K562 (cell line): Measurements from ENCODE around the gene GTPBP2. TPM values are rescaled to one million over a fixed set of nuclear protein-coding genes. Genes with fewer than 3 reads are reported as not detected.

Experiments
- ATF2 ChIP-seq: sonication (generic); formaldehyde crosslinking; IDR thresholded peaks from 2 replicates; pipeline ENCODE4 v1.8.1; 2022; ENCODE audit warnings: missing genetic modification reagents
- BRF1 ChIP-seq: IDR thresholded peaks from 3 replicates; pipeline ENCODE4 v1.6.1; 2011; ENCODE audit warnings: borderline replicate concordance, mild to moderate bottlenecking; ENCODE audit not compliant: insufficient read length; ENCODE audit errors: extremely low read depth
- ETV1 ChIP-seq: fragments of 450-650 bp; conservative IDR thresholded peaks from 2 replicates; pipeline ENCODE4 v1.6.1; 2016; ENCODE audit warnings: missing genetic modification characterization, control low read depth, low read depth, missing compliant biosample characterization
- EZH2 ChIP-seq: IDR thresholded peaks from 2 replicates; pipeline ENCODE4 v1.6.1; 2012; ENCODE audit warnings: low read depth, mild to moderate bottlenecking, inconsistent platforms, low read length, borderline replicate concordance
- HMG20A ChIP-seq: fragments of 450-650 bp; formaldehyde crosslinking; conservative IDR thresholded peaks from 2 replicates; pipeline ENCODE4 v1.4.0; 2020; ENCODE audit warnings: mild to moderate bottlenecking, mixed read lengths
- KLF10 ChIP-seq: fragments of 250-450 bp; sonication (Bioruptor Pico); IDR thresholded peaks from 2 replicates; pipeline ENCODE4 v1.6.1; 2021; ENCODE audit warnings: matching md5 sums
- NCOA2 ChIP-seq, 2 experiments: fragments of 450-650 bp; IDR thresholded peaks; 2 replicates each; pipeline ENCODE4 v1.6.1; 2018; ENCODE audit warnings: mild to moderate bottlenecking in 2 of 2, moderate library complexity in 1 of 2; ENCODE audit not compliant: partially characterized antibody in 2 of 2
- SRSF9 ChIP-seq: fragments of 200-400 bp; formaldehyde crosslinking; IDR thresholded peaks from 2 replicates; pipeline ENCODE4 v1.6.1; 2017; ENCODE audit warnings: low read depth, low read length, borderline replicate concordance
- ZNF24 ChIP-seq: fragments of 450-650 bp; IDR thresholded peaks from 2 replicates; pipeline ENCODE4 v1.6.1; 2016
- polyA plus RNA-seq, 8 experiments: library from polyadenylated mRNA; depleted of rRNA in 4 of 8; stranded (reverse) in 5 of 8; unstranded in 3 of 8; fragments of >200 nt; fragmentation: Nextera tagmentation in 2 of 8; fragmentation: Illumina TruSeq in 1 of 8; extraction: Ambion mirVana in 2 of 8; extraction: Trizol in 1 of 8; gene quantifications; 2 replicates each; pipeline versions ENCODE4 v1.2.1 to v1.2.3, GENCODE V29; 2011 to 2014; ENCODE audit warnings: inconsistent platforms in 1 of 8, missing spikeins in 1 of 8
- total RNA-seq, 7 experiments: library from RNA; depleted of rRNA in 6 of 7; stranded (reverse); fragments of >200 nt in 6 of 7; fragmentation: Illumina TruSeq in 2 of 7; extraction: Trizol in 2 of 7; gene quantifications; 2 replicates each; pipeline versions ENCODE4 v1.2.1 to v1.2.3, GENCODE V29; 2011 to 2021; ENCODE audit warnings: low replicate concordance in 1 of 7
- TF ChIP-seq, protein P1 (sequence below): sonication (generic); formaldehyde crosslinking; IDR thresholded peaks from 2 replicates; pipeline ENCODE4 v1.8.1; 2023; ENCODE audit warnings: missing genetic modification reagents, mild to moderate bottlenecking, borderline replicate concordance

The GTPBP2 gene
- total and polyA plus RNA-seq, 9 of the 15 experiments (the other 6 are each of a cell fraction or from before 2014, with no cell fraction given), result 48.4 to 196 (median 111) TPM

DNA sequence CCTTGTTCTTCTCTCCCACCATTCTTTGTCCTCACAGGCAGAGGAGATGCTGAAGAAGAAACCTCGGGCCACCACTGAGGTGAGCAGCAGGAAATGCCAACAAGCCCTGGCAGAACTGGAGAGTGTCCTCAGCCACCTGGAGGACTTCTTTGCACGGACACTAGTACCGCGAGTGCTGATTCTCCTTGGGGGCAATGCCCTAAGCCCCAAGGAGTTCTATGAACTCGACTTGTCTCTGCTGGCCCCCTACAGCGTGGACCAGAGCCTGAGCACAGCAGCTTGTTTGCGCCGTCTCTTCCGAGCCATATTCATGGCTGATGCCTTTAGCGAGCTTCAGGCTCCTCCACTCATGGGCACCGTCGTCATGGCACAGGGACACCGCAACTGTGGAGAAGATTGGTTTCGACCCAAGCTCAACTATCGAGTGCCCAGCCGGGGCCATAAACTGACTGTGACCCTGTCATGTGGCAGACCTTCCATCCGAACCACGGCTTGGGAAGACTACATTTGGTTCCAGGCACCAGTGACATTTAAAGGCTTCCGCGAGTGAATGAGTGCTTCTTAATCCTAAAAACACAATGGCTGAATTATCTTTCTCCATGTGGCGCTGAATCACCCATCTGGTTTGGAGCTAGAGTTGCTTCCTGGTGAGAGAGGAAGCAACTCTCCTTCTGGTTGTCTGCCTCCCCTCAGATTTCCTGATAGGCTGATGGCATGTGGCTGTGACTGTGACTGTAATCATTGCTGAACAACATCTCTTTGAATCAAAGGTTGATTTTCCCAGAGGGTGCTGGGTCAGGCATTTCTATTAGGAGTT, 11.1 kb upstream of the GTPBP2 start (continued):
- TF ChIP-seq EZH2 (no peak), KLF10 (CRISPR knock-in tag) (no peak), SRSF9 (no peak), ZNF24 (peak; percentile 54; the same call in 1 of the 2 replicates), NCOA2 (IDR thresholded peaks at IDR 0.05; ENCODE audit: partially characterized antibody in 2 of 2) (no peak), ETV1 (tag) (peak; percentile 91), HMG20A (CRISPR knock-in tag) (no peak), ATF2 (CRISPR knock-in tag) (no peak), BRF1 (no peak)
- TF ChIP-seq, protein P1, sequence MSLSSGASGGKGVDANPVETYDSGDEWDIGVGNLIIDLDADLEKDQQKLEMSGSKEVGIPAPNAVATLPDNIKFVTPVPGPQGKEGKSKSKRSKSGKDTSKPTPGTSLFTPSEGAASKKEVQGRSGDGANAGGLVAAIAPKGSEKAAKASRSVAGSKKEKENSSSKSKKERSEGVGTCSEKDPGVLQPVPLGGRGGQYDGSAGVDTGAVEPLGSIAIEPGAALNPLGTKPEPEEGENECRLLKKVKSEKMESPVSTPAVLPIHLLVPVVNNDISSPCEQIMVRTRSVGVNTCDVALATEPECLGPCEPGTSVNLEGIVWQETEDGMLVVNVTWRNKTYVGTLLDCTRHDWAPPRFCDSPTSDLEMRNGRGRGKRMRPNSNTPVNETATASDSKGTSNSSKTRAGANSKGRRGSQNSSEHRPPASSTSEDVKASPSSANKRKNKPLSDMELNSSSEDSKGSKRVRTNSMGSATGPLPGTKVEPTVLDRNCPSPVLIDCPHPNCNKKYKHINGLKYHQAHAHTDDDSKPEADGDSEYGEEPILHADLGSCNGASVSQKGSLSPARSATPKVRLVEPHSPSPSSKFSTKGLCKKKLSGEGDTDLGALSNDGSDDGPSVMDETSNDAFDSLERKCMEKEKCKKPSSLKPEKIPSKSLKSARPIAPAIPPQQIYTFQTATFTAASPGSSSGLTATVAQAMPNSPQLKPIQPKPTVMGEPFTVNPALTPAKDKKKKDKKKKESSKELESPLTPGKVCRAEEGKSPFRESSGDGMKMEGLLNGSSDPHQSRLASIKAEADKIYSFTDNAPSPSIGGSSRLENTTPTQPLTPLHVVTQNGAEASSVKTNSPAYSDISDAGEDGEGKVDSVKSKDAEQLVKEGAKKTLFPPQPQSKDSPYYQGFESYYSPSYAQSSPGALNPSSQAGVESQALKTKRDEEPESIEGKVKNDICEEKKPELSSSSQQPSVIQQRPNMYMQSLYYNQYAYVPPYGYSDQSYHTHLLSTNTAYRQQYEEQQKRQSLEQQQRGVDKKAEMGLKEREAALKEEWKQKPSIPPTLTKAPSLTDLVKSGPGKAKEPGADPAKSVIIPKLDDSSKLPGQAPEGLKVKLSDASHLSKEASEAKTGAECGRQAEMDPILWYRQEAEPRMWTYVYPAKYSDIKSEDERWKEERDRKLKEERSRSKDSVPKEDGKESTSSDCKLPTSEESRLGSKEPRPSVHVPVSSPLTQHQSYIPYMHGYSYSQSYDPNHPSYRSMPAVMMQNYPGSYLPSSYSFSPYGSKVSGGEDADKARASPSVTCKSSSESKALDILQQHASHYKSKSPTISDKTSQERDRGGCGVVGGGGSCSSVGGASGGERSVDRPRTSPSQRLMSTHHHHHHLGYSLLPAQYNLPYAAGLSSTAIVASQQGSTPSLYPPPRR (CRISPR knock-in tag), result no peak
